ENCODE data around the gene C5orf47. TPM values are rescaled to one million over a fixed set of nuclear protein-coding genes. Genes with fewer than 3 reads are reported as not detected.

Gene C5orf47
- total and polyA plus RNA-seq, 2 of the 8 experiments (the other 6 are each of a cell fraction or from before 2014, with no cell fraction given): 0.11 TPM; not detected in 1

GRCh38 chr5:173941102-173941501 lies 47.9 kb upstream of the C5orf47 start:
- no peak overlapping the region for H2AFZ ChIP-seq (ENCODE audit: low read length)
- no peak overlapping the region for H2BK5ac ChIP-seq (ENCODE audit: low read depth, low read length)
- DNase-seq (ENCODE audit: low read depth in 1 of 2, low spot score in 2 of 2) (no peak), FAIRE-seq (peak; percentile 57)
- no peak overlapping the region for H2BK15ac ChIP-seq (ENCODE audit: low read length)
- H3K4me3 ChIP-seq (ENCODE audit: extremely low read depth in 1 of 4, insufficient read depth in 2 of 4, low read depth in 3 of 4, low read length in 4 of 4): peak overlapping the region in 1 of 4 experiments; percentile 37; a peak in 1 of 8 replicates
- H3K27me3 ChIP-seq (replicated peaks in 1 of 4; ENCODE audit: control insufficient read depth in 3 of 4, extremely low read depth in 1 of 4, insufficient read depth in 3 of 4, low read length in 3 of 4): no peaks in the 10 kb centered on the region
- no peak overlapping the region; the same call in 1 of the 2 replicates for H3K18ac ChIP-seq (ENCODE audit: extremely low read depth, low read length)
- H2BK12ac ChIP-seq (ENCODE audit: low read depth, low read length): no peak overlapping the region; the same call in 1 of the 2 replicates
- H3K4me2 ChIP-seq (ENCODE audit: insufficient read depth in 1 of 2, low read depth in 2 of 2, low read length in 2 of 2): peak overlapping the region in 1 of 2 experiments; percentile 47
- ChIA-PET CTCF (ENCODE audit: partially characterized antibody) (interaction anchor here (0.9 to 1.8 kb wide), 4 partner anchors 11 to 112 kb away, joined by 3 to 5 read pairs (median 4); no protein-coding TSS in a partner anchor), POLR2A (ENCODE audit: partially characterized antibody) (interaction anchor here (1.0 to 6.6 kb wide), 3 partner anchors 22 to 53 kb away, joined by 3 to 62 read pairs (median 4); partner anchors contain the start of gene CPEB4)
- H4K20me1 ChIP-seq (replicated peaks in 1 of 2; ENCODE audit: control insufficient read depth in 1 of 2, insufficient read depth in 2 of 2, low read length in 2 of 2): no peaks in the 10 kb centered on the region
- H2AK5ac ChIP-seq (ENCODE audit: low read depth, low read length): no peak overlapping the region; the same call in 1 of the 2 replicates
- no peak overlapping the region for H3K14ac ChIP-seq (ENCODE audit: insufficient read length)
- no peaks in the 10 kb centered on the region; the same call in 1 of the 2 replicates for H3K23me2 ChIP-seq (ENCODE audit: low read depth, low read length)
- no peak for TF ChIP-seq SIN3A (conservative IDR thresholded peaks at IDR 0.05 in 1 of 2, IDR thresholded peaks at IDR 0.05 in 1 of 2; ENCODE audit: low read depth in 1 of 2, low read length in 2 of 2)
- TF ChIP-seq BACH1 (IDR thresholded peaks at IDR 0.05; ENCODE audit: low read length): no peak
- TF ChIP-seq EZH2 (IDR thresholded peaks at IDR 0.05; ENCODE audit: low read depth, low read length, severe bottlenecking): no peak
- TF ChIP-seq JUND (IDR thresholded peaks at IDR 0.05; ENCODE audit: low read length): no peak
- no peak for TF ChIP-seq TEAD4 (IDR thresholded peaks at IDR 0.05; ENCODE audit: low read depth, low read length)
- no peak overlapping the region for H3K23ac ChIP-seq (ENCODE audit: insufficient read length)
- H2BK20ac ChIP-seq (ENCODE audit: low read length): no peak overlapping the region
- H3K36me3 ChIP-seq (ENCODE audit: control insufficient read depth in 2 of 4, insufficient read depth in 4 of 4, low read length in 3 of 4): no peaks in the 10 kb centered on the region
- H3K4ac ChIP-seq (replicated peaks; ENCODE audit: insufficient read length, low read depth, low read length): no peak overlapping the region
- H4K91ac ChIP-seq (replicated peaks; ENCODE audit: insufficient read length, low read length): no peak overlapping the region
- no peak overlapping the region for H4K8ac ChIP-seq (ENCODE audit: extremely low read depth, insufficient read depth, low read length)
- H3K9ac ChIP-seq (replicated peaks in 1 of 4; ENCODE audit: extremely low read depth in 1 of 4, low read depth in 3 of 4, low read length in 3 of 4): no peak overlapping the region
- WGBS, 2 experiments (ENCODE audit: extremely low coverage in 1 of 2, insufficient coverage in 1 of 2, insufficient read length in 1 of 2, insufficient replicate concordance in 2 of 2, low coverage in 1 of 2, low lambda C conversion rate in 2 of 2, missing lambda C conversion rate in 1 of 2): 45% methylated on average over 2 of the region's 2 CpGs; no CpG with 5 or more reads in 1 of the 2 experiments
- no peak overlapping the region for H3K56ac ChIP-seq (replicated peaks; ENCODE audit: insufficient read length, low read depth, low read length)
- no peaks in the 10 kb centered on the region for H3K9me3 ChIP-seq (ENCODE audit: insufficient read depth in 2 of 2, low read depth in 1 of 2, low read length in 1 of 2)
- H4K5ac ChIP-seq (ENCODE audit: insufficient read length, low read depth, low read length): peak overlapping the region; percentile 64
- H3K79me1 ChIP-seq (ENCODE audit: low read depth, low read length): no peaks in the 10 kb centered on the region
- H3K27ac ChIP-seq (ENCODE audit: low read depth, low read length): peak overlapping the region; percentile 61; the same call in 1 of the 2 replicates
- H3K79me2 ChIP-seq (ENCODE audit: control insufficient read depth in 1 of 2, insufficient read depth in 2 of 2, low read length in 2 of 2): no peaks in the 10 kb centered on the region
- H3K4me1 ChIP-seq (replicated peaks in 1 of 4; ENCODE audit: control insufficient read depth in 3 of 4, insufficient read depth in 4 of 4, low read length in 3 of 4): peaks cover 0 to 13% (median 7%) of the 10 kb centered on the region in 4 experiments; a peak in 4 of 7 replicates
- H2BK120ac ChIP-seq (replicated peaks; ENCODE audit: low read depth, low read length): no peak overlapping the region

Data from H1 (cell line).